ENCODE results near the gene ATOH8.

DNA sequence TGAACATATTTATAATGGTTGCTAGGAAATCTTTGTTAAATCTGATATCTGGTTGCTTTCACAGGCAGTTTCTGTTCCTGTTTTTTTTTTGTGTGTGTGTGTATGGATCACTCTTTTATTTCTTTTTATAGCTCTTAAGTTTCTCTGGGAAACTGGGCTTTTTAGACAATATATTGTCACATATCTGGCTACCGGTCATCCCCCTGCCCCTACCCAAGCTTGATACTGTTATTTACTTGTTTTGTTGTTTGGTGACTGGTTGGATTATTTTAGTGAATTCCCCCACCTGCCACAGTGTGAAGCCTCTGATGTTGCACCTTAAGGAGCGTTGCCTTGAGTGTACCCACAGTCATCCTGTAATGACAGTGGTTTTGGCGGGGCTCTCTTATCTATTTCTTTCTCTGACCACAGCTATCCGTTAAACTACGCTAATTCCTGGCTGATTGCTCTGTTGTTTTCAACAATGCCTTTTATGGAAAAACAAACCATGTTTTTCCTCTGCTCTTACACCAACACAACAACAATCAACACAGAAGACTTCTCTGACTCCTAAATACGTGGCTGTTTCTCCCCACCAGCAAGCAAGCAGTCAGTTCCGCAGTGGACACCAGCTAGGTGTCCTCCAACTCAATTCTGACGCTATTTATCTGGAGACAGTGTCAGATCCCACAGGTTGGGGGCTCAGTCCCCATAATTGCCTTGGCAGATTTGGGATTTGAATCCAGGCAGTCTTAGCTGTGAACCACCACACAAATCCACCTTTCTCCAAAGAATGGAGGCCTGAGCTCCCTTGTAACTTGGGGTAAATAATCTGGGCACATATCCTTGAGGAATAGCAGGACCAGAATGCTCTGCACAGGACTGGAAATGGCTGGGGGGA, 48.8 kb upstream of the ATOH8 start:
- TF ChIP-seq, protein P1, sequence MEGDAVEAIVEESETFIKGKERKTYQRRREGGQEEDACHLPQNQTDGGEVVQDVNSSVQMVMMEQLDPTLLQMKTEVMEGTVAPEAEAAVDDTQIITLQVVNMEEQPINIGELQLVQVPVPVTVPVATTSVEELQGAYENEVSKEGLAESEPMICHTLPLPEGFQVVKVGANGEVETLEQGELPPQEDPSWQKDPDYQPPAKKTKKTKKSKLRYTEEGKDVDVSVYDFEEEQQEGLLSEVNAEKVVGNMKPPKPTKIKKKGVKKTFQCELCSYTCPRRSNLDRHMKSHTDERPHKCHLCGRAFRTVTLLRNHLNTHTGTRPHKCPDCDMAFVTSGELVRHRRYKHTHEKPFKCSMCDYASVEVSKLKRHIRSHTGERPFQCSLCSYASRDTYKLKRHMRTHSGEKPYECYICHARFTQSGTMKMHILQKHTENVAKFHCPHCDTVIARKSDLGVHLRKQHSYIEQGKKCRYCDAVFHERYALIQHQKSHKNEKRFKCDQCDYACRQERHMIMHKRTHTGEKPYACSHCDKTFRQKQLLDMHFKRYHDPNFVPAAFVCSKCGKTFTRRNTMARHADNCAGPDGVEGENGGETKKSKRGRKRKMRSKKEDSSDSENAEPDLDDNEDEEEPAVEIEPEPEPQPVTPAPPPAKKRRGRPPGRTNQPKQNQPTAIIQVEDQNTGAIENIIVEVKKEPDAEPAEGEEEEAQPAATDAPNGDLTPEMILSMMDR (IDR thresholded peaks at IDR 0.05; ENCODE audit: insufficient read depth, low read length): no peak
- TF ChIP-seq GABPA (IDR thresholded peaks at IDR 0.05; ENCODE audit: low read depth): no peak
